ENCODE data around the gene CIAPIN1.
A peak's percentile ranks its signal among the peaks of the same experiment; 100 is the strongest.
"Not testable (repeated sequence)": the region's sequence is repeated elsewhere in the genome, so short reads cannot be mapped to it uniquely, and the experiment has no call there.

Gene CIAPIN1

DNA sequence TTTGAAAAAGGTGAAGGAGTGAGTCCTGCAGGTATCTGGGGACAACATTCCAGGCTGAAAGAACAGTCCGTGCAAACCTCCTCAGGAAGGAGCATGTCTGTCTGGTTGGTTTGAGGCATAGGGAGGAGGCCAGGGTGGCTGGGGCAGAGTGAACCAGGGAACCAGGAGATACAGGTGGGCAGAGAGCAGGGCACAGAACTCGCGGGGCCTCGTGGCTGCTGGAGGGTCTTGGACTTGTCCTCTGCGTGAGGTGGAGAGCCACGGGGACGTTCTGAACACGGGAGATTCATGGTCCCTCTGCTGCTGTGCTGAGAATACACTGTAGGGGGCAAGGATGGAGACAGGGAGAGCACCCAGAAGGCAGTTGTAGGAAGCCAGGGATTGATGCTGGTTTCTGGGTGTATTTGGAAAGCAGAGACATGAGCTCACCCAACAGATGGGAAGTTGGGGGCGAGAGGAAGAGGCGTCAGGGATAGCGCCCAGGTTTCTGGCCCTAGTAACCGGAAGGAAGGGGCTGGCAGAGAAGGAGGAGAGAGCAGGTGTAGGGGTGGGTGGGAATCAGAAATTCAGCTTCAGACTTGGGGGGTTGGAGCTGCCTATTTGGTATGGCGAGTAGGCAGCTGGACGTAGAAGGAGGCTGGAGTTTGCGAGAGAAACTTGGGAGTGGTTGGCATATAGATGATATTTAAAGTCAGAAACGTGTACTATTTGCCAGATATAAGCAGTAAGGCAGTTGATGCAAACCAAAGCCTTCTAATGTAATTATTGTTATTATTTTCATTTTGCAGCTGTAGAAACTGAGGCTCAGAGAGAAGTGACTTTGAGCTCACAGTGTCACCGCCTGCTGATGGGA is 43.0 kb downstream of the CIAPIN1 start, which contains the start of gene CCL17:
Gene CCL17 (plus strand): TSS at position 803 of the 853 bp plus-strand sequence. CDS start 9,166 bp downstream, outside the sequence.
- Histone ChIP-seq H3K27ac (replicated peaks) (no peak within 1 kb of the TSS), H3K4me3 (replicated peaks; ENCODE audit: insufficient read depth, low read length) (no peak within 1 kb of the TSS), H3K27me3 (ENCODE audit: insufficient read depth, poor library complexity, severe bottlenecking) (no peaks in the 10 kb centered on the region)
- TF ChIP-seq SPI1 (IDR thresholded peaks at IDR 0.05; ENCODE audit: borderline replicate concordance, low read depth) (no peak), GABPA (IDR thresholded peaks at IDR 0.05; ENCODE audit: low read depth) (no peak), POLR2AphosphoS5 (IDR thresholded peaks at IDR 0.05; ENCODE audit: low read depth) (no peak)
- TF ChIP-seq, protein P1, sequence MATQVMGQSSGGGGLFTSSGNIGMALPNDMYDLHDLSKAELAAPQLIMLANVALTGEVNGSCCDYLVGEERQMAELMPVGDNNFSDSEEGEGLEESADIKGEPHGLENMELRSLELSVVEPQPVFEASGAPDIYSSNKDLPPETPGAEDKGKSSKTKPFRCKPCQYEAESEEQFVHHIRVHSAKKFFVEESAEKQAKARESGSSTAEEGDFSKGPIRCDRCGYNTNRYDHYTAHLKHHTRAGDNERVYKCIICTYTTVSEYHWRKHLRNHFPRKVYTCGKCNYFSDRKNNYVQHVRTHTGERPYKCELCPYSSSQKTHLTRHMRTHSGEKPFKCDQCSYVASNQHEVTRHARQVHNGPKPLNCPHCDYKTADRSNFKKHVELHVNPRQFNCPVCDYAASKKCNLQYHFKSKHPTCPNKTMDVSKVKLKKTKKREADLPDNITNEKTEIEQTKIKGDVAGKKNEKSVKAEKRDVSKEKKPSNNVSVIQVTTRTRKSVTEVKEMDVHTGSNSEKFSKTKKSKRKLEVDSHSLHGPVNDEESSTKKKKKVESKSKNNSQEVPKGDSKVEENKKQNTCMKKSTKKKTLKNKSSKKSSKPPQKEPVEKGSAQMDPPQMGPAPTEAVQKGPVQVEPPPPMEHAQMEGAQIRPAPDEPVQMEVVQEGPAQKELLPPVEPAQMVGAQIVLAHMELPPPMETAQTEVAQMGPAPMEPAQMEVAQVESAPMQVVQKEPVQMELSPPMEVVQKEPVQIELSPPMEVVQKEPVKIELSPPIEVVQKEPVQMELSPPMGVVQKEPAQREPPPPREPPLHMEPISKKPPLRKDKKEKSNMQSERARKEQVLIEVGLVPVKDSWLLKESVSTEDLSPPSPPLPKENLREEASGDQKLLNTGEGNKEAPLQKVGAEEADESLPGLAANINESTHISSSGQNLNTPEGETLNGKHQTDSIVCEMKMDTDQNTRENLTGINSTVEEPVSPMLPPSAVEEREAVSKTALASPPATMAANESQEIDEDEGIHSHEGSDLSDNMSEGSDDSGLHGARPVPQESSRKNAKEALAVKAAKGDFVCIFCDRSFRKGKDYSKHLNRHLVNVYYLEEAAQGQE (IDR thresholded peaks at IDR 0.05; ENCODE audit: insufficient replicate concordance, low read depth), result no peak
- TF ChIP-seq, protein P2, sequence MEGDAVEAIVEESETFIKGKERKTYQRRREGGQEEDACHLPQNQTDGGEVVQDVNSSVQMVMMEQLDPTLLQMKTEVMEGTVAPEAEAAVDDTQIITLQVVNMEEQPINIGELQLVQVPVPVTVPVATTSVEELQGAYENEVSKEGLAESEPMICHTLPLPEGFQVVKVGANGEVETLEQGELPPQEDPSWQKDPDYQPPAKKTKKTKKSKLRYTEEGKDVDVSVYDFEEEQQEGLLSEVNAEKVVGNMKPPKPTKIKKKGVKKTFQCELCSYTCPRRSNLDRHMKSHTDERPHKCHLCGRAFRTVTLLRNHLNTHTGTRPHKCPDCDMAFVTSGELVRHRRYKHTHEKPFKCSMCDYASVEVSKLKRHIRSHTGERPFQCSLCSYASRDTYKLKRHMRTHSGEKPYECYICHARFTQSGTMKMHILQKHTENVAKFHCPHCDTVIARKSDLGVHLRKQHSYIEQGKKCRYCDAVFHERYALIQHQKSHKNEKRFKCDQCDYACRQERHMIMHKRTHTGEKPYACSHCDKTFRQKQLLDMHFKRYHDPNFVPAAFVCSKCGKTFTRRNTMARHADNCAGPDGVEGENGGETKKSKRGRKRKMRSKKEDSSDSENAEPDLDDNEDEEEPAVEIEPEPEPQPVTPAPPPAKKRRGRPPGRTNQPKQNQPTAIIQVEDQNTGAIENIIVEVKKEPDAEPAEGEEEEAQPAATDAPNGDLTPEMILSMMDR (IDR thresholded peaks at IDR 0.05; ENCODE audit: insufficient read depth, low read length), result no peak
- DNase-seq (ENCODE audit: low read depth in 1 of 2, low spot score in 1 of 2), result no peak

DNA sequence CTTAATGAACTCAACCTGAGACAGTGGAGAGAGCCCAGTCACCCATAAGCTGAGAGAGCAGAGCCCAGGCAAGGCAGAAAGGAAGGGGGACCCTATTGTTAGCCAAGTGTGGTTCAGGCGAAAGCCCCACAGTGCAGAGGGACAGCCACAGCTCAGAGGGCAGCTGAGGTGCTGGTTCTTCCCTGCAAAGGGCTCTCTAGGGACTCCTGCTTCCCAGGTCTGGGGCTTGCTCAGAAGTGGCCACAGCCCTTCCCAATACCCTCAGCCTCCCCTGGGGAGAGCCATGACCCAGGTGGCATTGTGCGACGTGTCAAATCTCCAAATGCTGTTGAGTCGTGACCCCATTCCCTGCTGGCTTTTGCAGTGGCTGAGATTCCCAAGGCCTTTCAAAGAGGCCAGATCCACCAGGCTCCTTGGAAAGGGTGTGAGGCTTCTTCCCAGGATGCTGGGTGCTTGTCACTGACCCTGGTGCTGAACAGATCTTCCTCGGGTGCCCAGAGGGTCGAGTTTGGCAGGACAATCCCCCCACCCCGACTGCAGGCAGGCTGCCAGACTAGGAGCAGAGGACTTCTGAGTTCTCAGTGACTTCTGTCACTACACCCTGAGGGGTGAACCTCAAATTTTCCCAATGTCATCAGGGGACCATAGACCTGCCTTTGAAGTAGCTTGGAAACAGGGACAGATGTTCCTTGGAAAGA is 45.1 kb downstream of the CIAPIN1 start:
- H3K27me3 ChIP-seq (ENCODE audit: insufficient read depth, poor library complexity, severe bottlenecking), result no peaks in the 10 kb centered on the region
- no peak for DNase-seq (ENCODE audit: low read depth in 1 of 2, low spot score in 1 of 2)
- H3K4me3 ChIP-seq (replicated peaks; ENCODE audit: insufficient read depth, low read length), result no peak overlapping the region
- TF ChIP-seq, protein P1 (IDR thresholded peaks at IDR 0.05; ENCODE audit: insufficient replicate concordance, low read depth), result peak; percentile 81
- TF ChIP-seq POLR2AphosphoS5 (IDR thresholded peaks at IDR 0.05; ENCODE audit: low read depth), result no peak
- no peak overlapping the region for H3K27ac ChIP-seq (replicated peaks)

DNA sequence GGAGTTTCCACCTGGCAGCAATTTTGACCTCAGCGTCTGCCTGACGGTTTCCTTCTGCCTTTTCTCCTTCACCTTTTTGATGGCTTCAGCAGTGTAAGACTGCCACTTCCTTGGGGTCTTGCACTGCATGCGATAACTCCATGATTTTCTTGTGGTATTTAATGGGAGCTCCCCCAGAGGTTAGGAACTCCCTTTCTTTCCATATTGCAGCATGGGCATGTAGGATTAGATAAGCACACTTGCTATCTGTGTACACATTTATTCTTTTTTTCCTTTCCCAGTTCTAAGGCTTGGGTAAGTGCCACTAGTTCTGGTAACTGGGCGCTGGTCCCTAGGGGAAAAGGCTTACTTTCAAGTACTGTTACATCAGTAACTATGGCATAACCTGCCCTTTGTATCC is 49.7 kb downstream of the CIAPIN1 start:
- H3K4me3 ChIP-seq (replicated peaks; ENCODE audit: insufficient read depth, low read length); DNase-seq (ENCODE audit: low read depth in 1 of 2, low spot score in 1 of 2); H3K27ac ChIP-seq (replicated peaks); H3K27me3 ChIP-seq (ENCODE audit: insufficient read depth, poor library complexity, severe bottlenecking): not testable (repeated sequence)

DNA sequence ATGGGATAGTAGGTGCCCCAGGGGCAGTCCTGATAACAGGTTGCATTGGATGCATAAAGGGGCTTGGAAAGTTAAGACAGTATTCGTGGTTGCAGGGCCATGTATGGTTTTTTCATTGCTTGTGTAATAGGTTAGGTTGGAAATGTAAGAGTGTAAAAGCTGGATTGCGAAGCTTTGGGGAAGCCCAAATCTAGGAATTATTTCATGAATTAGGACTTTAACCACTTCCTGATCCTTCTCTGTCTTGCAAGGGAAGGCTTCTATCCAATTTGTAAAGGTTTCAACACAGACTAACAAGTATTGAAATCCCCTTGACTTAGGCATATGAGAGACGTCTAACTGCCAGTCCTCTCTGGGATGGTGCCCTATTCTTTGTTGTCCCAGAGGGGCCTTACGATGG is 50.4 kb downstream of the CIAPIN1 start:
- TF ChIP-seq GABPA (IDR thresholded peaks at IDR 0.05; ENCODE audit: low read depth) (no peak), SPI1 (IDR thresholded peaks at IDR 0.05; ENCODE audit: borderline replicate concordance, low read depth) (no peak), POLR2AphosphoS5 (IDR thresholded peaks at IDR 0.05; ENCODE audit: low read depth) (no peak)
- TF ChIP-seq, protein P1 (IDR thresholded peaks at IDR 0.05; ENCODE audit: insufficient replicate concordance, low read depth), result no peak
- TF ChIP-seq, protein P2 (IDR thresholded peaks at IDR 0.05; ENCODE audit: insufficient read depth, low read length), result no peak
- Histone ChIP-seq H3K27ac (replicated peaks) (no peak overlapping the region), H3K27me3 (ENCODE audit: insufficient read depth, poor library complexity, severe bottlenecking) (no peaks in the 10 kb centered on the region), H3K4me3 (replicated peaks; ENCODE audit: insufficient read depth, low read length) (no peak overlapping the region)
- DNase-seq (ENCODE audit: low read depth in 1 of 2, low spot score in 1 of 2), result no peak
